HepG2 (cell line): Measurements from ENCODE around the gene CCDC33.
"Not testable (repeated sequence)": the region's sequence is repeated elsewhere in the genome, so short reads cannot be mapped to it uniquely, and the experiment has no call there.

Experiments
- CENPX ChIP-seq: sonication (generic); formaldehyde crosslinking; IDR thresholded peaks from 2 replicates; pipeline ENCODE4 v1.9.0; 2021; ENCODE audit warnings: mild to moderate bottlenecking, missing genetic modification reagents, moderate library complexity
- HDAC2 ChIP-seq: sonication (generic); formaldehyde crosslinking; IDR thresholded peaks from 2 replicates; pipeline ENCODE4 v1.4.0; 2020; ENCODE audit warnings: missing genetic modification reagents
- SP140L ChIP-seq: sonication (generic); formaldehyde crosslinking; IDR thresholded peaks from 2 replicates; pipeline ENCODE4 v1.4.0; 2020; ENCODE audit warnings: missing genetic modification reagents, borderline replicate concordance
- ZSCAN29 ChIP-seq: sonication (generic); formaldehyde crosslinking; conservative IDR thresholded peaks from 2 replicates; pipeline ENCODE4 v1.4.0; 2020; ENCODE audit warnings: mild to moderate bottlenecking, missing genetic modification reagents
- TF ChIP-seq, protein P1 (sequence below): sonication (generic); formaldehyde crosslinking; IDR thresholded peaks from 2 replicates; pipeline ENCODE4 v1.5.0; 2020; ENCODE audit warnings: mild to moderate bottlenecking, missing genetic modification reagents, moderate library complexity

DNA sequence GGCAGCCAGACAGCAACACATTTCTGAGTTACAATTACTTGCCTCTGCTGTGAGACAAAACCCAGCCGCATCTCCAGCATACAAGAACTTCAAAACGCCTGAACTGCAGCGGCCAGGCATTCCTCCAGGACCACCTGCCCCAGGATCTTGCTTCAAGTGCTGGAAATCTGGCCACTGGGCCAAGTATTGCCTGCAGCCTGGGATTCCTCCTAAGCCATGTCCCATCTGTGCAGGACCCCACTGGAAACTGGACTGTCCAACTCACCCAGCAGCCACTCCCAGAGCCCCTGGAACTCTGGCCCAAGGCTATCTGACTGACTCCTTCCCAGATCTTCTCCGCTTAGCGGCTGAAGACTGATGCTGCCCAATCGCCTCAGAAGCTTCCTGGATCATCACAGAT lies 119.9 kb downstream of the CCDC33 start:
- not testable (repeated sequence) for TF ChIP-seq HDAC2 (CRISPR knock-in tag); CENPX; SP140L (CRISPR knock-in tag); ZSCAN29
- TF ChIP-seq, protein P1, sequence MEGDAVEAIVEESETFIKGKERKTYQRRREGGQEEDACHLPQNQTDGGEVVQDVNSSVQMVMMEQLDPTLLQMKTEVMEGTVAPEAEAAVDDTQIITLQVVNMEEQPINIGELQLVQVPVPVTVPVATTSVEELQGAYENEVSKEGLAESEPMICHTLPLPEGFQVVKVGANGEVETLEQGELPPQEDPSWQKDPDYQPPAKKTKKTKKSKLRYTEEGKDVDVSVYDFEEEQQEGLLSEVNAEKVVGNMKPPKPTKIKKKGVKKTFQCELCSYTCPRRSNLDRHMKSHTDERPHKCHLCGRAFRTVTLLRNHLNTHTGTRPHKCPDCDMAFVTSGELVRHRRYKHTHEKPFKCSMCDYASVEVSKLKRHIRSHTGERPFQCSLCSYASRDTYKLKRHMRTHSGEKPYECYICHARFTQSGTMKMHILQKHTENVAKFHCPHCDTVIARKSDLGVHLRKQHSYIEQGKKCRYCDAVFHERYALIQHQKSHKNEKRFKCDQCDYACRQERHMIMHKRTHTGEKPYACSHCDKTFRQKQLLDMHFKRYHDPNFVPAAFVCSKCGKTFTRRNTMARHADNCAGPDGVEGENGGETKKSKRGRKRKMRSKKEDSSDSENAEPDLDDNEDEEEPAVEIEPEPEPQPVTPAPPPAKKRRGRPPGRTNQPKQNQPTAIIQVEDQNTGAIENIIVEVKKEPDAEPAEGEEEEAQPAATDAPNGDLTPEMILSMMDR = not testable (repeated sequence)
